HCT116 (cell line): Measurements from ENCODE around the gene EPHA2. TPM values are rescaled to one million over a fixed set of nuclear protein-coding genes. Genes with fewer than 3 reads are reported as not detected.

Experiments used
- ATAC-seq: fragments of 200-7000 bp; cut with Tn5 transposase; 2 replicates; pipeline ENCODE4 v1.9.1; 2020; ENCODE audit warnings: mild to moderate bottlenecking, moderate library complexity
- BruUV-seq: library from RNA; stranded (reverse); fragments of 400-500 nt; replicated peaks from 2 replicates; lab custom pipeline; 2021; lab: Mats Ljungman, UMichigan
- CTCF ChIA-PET: fragments of 300-600 bp; sonication (Branson Sonifier 250); formaldehyde crosslinking; loops from one replicate; lab custom pipeline; 2021; ENCODE audit warnings: antibody characterized with exemption; lab: Charles Lee
- POLR2A ChIA-PET: fragments of 300-600, 350-600 bp; sonication (Branson Sonifier 250); formaldehyde crosslinking; loops from one replicate; lab custom pipeline; 2021; ENCODE audit warnings: antibody characterized with exemption; lab: Charles Lee
- RAD21 ChIA-PET, 2 experiments: fragments of 300-600 bp; sonication (Branson Sonifier 250); formaldehyde crosslinking; loops; one replicate each; lab custom pipeline; 2023; ENCODE audit warnings: low total read pairs in 2 of 2; ENCODE audit not compliant: uncharacterized antibody in 2 of 2, unreplicated experiment in 2 of 2, low non-redundant PET in 1 of 2; lab: Charles Lee
- DNase-seq: peaks from one replicate; pipeline ENCODE4 v3.0.0-alpha.2; 2010; ENCODE audit warnings: low read depth, low spot score
- H2AFZ ChIP-seq: fragments of 200-600 bp; shearing (Covaris generic), sonication (generic); 2 replicates; pipeline ENCODE4 v1.6.1; 2017; ENCODE audit warnings: low read depth, mixed run types, mixed read lengths, antibody characterized with exemption, low read length; ENCODE audit not compliant: poor library complexity, severe bottlenecking
- H3K27ac ChIP-seq: 2 replicates; pipeline ENCODE4 v1.5.1; 2012; ENCODE audit warnings: low read depth, low read length
- H3K27me3 ChIP-seq: fragments of 200-600 bp; sonication (generic); 2 replicates; pipeline ENCODE4 v1.6.1; 2016; ENCODE audit warnings: mixed run types, low read length, mixed read lengths; ENCODE audit not compliant: insufficient read depth
- H3K36me3 ChIP-seq, 2 experiments: fragments of 200-500 bp in 1 of 2; fragments of 200-600 bp in 1 of 2; sonication (Bioruptor generic) in 1 of 2; sonication (generic) in 1 of 2; 2 replicates each; pipeline versions ENCODE4 v1.5.1 to v1.6.1; 2014 to 2016; ENCODE audit warnings: low read length in 2 of 2, inconsistent platforms in 1 of 2, mixed read lengths in 1 of 2, mixed run types in 1 of 2; ENCODE audit not compliant: insufficient read depth in 2 of 2, control insufficient read depth in 1 of 2
- H3K4me1 ChIP-seq, 2 experiments: fragments of 200-600 bp in 1 of 2; sonication (generic) in 1 of 2; 2 replicates each; pipeline versions ENCODE4 v1.5.1 to v1.6.1; 2012 to 2017; ENCODE audit warnings: low read length in 2 of 2, inconsistent platforms in 1 of 2, mild to moderate bottlenecking in 1 of 2, mixed read lengths in 1 of 2, mixed run types in 1 of 2, moderate library complexity in 1 of 2; ENCODE audit not compliant: insufficient read depth in 2 of 2, control insufficient read depth in 1 of 2
- H3K4me2 ChIP-seq: fragments of 200-600 bp; sonication (generic); 2 replicates; pipeline ENCODE4 v1.6.1; 2017; ENCODE audit warnings: mixed run types, low read length, mixed read lengths
- H3K4me3 ChIP-seq, 2 experiments: fragments of 200-600 bp in 1 of 2; sonication (generic) in 1 of 2; replicated peaks in 1 of 2; 2 replicates each; pipeline ENCODE4 v1.5.1; 2011 to 2016; ENCODE audit warnings: low read length in 2 of 2, control low read depth in 1 of 2, low read depth in 1 of 2, mild to moderate bottlenecking in 1 of 2, mixed read lengths in 1 of 2, mixed run types in 1 of 2
- H3K79me2 ChIP-seq: fragments of 200-600 bp; sonication (generic); 2 replicates; pipeline ENCODE4 v1.6.1; 2017; ENCODE audit warnings: mild to moderate bottlenecking, mixed run types, low read length, moderate library complexity, mixed read lengths; ENCODE audit not compliant: insufficient read depth
- H3K9ac ChIP-seq: fragments of 200-600 bp; sonication (generic); 2 replicates; pipeline ENCODE4 v1.6.1; 2016; ENCODE audit warnings: low read length, mixed read lengths
- H3K9me2 ChIP-seq: fragments of 200-600 bp; sonication (generic), shearing (Covaris generic); 2 replicates; pipeline ENCODE4 v1.6.1; 2017; ENCODE audit warnings: mixed run types, mild to moderate bottlenecking, moderate library complexity; ENCODE audit not compliant: insufficient read depth
- H3K9me3 ChIP-seq, 2 experiments: fragments of 200-500 bp in 1 of 2; fragments of 200-600 bp in 1 of 2; sonication (Bioruptor generic) in 1 of 2; sonication (generic) in 1 of 2; 2 replicates each; pipeline ENCODE4 v1.6.1; 2014 to 2017; ENCODE audit warnings: low read length in 2 of 2, mixed read lengths in 2 of 2, inconsistent platforms in 1 of 2, low read depth in 1 of 2, mild to moderate bottlenecking in 1 of 2, mixed run types in 1 of 2, moderate library complexity in 1 of 2; ENCODE audit not compliant: control insufficient read depth in 1 of 2, insufficient read depth in 1 of 2
- H4K20me1 ChIP-seq: fragments of 200-600 bp; sonication (generic), shearing (Covaris generic); 2 replicates; pipeline ENCODE4 v1.6.1; 2017; ENCODE audit warnings: mixed run types, mild to moderate bottlenecking, moderate library complexity; ENCODE audit not compliant: insufficient read depth
- CEBPB ChIP-seq: IDR thresholded peaks from 2 replicates; pipeline ENCODE4 v1.6.1; 2012; ENCODE audit warnings: low read depth
- EZH2phosphoT487 ChIP-seq: fragments of 200-600 bp; IDR thresholded peaks from 2 replicates; pipeline ENCODE4 v1.6.1; 2018; ENCODE audit warnings: antibody characterized with exemption, borderline replicate concordance
- JUND ChIP-seq: IDR thresholded peaks from 2 replicates; pipeline ENCODE4 v1.6.1; 2012
- POLR2AphosphoS5 ChIP-seq: IDR thresholded peaks from 2 replicates; pipeline ENCODE4 v1.6.1; 2011; ENCODE audit warnings: mild to moderate bottlenecking, low read depth, low read length, moderate library complexity
- SRF ChIP-seq: IDR thresholded peaks from 2 replicates; pipeline ENCODE4 v1.6.1; 2012; ENCODE audit warnings: low read depth
- ZFX ChIP-seq: fragments of 450-650 bp; IDR thresholded peaks from 2 replicates; pipeline ENCODE4 v1.6.1; 2017
- ZNF274 ChIP-seq: fragments of 200-500 bp; sonication (Bioruptor generic); IDR thresholded peaks from 2 replicates; pipeline ENCODE4 v1.6.1; 2014; ENCODE audit warnings: mild to moderate bottlenecking, low read depth, low read length, inconsistent platforms
- intact Hi-C: fragments of 100-400 bp; cut with micrococcal nuclease; formaldehyde crosslinking; loops from 2 replicates; pipeline ENCODE4 v1.10.0; 2022
- total RNA-seq: library from RNA; stranded (reverse); gene quantifications from one replicate; pipeline ENCODE4 v1.2.1, GENCODE V29; 2021; ENCODE audit not compliant: unreplicated experiment
- TF ChIP-seq, protein P1 (sequence below): IDR thresholded peaks from 2 replicates; pipeline ENCODE4 v1.6.1; 2012
- TF ChIP-seq, protein P2 (sequence below): IDR thresholded peaks from 2 replicates; pipeline ENCODE4 v1.6.1; 2011; ENCODE audit warnings: mild to moderate bottlenecking, low read length, moderate library complexity; ENCODE audit not compliant: insufficient replicate concordance; ENCODE audit errors: extremely low read depth

EPHA2 gene
- total RNA-seq, 1 experiment from 2014 or later, result 164 TPM

DNA sequence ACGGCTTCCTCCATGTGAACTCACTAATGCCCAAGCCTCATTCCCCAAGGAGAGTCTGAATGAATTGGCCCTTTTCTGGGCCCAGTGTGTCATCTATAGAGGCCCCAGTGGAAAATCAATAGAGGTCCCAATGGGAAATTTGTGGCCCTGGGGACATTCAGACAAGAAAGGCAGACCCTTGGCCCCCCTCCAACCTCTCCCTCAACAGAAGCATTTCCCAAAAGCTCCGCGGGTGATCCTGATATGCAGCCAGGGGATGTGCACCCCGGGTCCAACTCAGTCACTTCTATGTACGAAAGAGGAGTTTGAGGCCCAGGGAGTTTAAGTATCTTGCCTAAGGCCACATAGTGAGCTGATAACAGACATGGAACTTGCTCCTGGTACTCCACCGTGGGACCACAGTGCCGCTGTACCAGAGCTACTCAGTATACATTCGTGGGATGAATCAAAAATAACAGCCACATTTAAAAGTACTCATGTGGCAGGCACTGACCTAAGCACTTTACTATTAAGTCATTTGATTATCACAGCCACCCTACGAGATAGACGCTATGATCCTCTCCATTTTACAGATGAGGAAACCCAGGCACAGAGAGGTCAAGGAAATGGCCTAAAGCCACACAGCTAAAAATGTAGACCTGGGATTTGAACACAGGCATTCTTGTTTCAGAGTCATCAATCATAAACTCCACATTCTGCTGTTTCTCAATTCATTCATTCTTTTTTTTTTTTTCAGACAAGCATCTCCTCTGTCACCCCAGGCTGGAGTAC, 8.5 kb downstream of the EPHA2 start:
- ATAC-seq, result no peak
- Histone ChIP-seq H4K20me1 (peaks cover 16% of the 10 kb centered on the region; the same call in 1 of the 2 replicates), H3K9ac (peak overlapping the region; percentile 75), H3K27ac (peak overlapping the region; percentile 100), H2AFZ (no peak overlapping the region), H3K4me1 (peaks cover 86 to 100% of the 10 kb centered on the region in 2 experiments), H3K36me3 (peaks cover 14 to 76% of the 10 kb centered on the region in 2 experiments; a peak in 3 of 4 replicates), H3K4me3 (peak overlapping the region; percentile 31 to 53), H3K9me3 (no peaks in the 10 kb centered on the region), H3K4me2 (peak overlapping the region; percentile 85), H3K79me2 (peaks cover 100% of the 10 kb centered on the region), H3K27me3 (no peaks in the 10 kb centered on the region), H3K9me2 (no peaks in the 10 kb centered on the region)
- TF ChIP-seq SRF (no peak), JUND (no peak), CEBPB (no peak), EZH2phosphoT487 (no peak), ZFX (no peak), POLR2AphosphoS5 (peak; percentile 20; the same call in 1 of the 2 replicates), ZNF274 (no peak)
- TF ChIP-seq, protein P1, sequence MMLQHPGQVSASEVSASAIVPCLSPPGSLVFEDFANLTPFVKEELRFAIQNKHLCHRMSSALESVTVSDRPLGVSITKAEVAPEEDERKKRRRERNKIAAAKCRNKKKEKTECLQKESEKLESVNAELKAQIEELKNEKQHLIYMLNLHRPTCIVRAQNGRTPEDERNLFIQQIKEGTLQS, result no peak
- TF ChIP-seq, protein P2, sequence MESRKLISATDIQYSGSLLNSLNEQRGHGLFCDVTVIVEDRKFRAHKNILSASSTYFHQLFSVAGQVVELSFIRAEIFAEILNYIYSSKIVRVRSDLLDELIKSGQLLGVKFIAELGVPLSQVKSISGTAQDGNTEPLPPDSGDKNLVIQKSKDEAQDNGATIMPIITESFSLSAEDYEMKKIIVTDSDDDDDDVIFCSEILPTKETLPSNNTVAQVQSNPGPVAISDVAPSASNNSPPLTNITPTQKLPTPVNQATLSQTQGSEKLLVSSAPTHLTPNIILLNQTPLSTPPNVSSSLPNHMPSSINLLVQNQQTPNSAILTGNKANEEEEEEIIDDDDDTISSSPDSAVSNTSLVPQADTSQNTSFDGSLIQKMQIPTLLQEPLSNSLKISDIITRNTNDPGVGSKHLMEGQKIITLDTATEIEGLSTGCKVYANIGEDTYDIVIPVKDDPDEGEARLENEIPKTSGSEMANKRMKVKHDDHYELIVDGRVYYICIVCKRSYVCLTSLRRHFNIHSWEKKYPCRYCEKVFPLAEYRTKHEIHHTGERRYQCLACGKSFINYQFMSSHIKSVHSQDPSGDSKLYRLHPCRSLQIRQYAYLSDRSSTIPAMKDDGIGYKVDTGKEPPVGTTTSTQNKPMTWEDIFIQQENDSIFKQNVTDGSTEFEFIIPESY, result no peak
- ChIA-PET POLR2A (interaction anchor here (0.7 to 5.8 kb wide), 7 partner anchors 8 to 71 kb away, joined by 3 to 59 read pairs (median 9); partner anchors contain the start of gene EPHA2), CTCF (interaction anchor here (1.6 to 1.7 kb wide), 2 partner anchors 65 kb away, joined by 4 to 6 read pairs; no protein-coding TSS in a partner anchor), RAD21 (no interaction called here)
- no peak for DNase-seq
- BruUV-seq, result TSS peak; percentile 3
- intact Hi-C loops, result loop anchor here (5.0 kb wide), 2 partner anchors 360 to 620 kb away; partner anchors contain the start of gene DNAJC16
